Prostate gland (tissue), 2 donors: ENCODE measurements around the gene FERMT1.

Source experiments
- POLR2A ChIP-seq: fragments of 450-650 bp; IDR thresholded peaks from one replicate; pipeline ENCODE4 v1.6.1; 2016; ENCODE audit warnings: antibody characterized with exemption, mild to moderate bottlenecking
- POLR2AphosphoS5 ChIP-seq: sonication (generic); formaldehyde crosslinking; IDR thresholded peaks from one replicate; pipeline ENCODE4 v1.6.1; 2017; ENCODE audit warnings: antibody characterized with exemption
- TF ChIP-seq, protein P1 (sequence below), 4 experiments: fragments of 200-600 bp in 2 of 4; fragments of 450-650 bp in 2 of 4; sonication (generic) in 2 of 4; IDR thresholded peaks; 1 replicate in 3 of 4; 2 replicates in 1 of 4; pipeline ENCODE4 v1.5.1; 2016 to 2019; ENCODE audit warnings: antibody characterized with exemption in 4 of 4, mild to moderate bottlenecking in 2 of 4, moderate library complexity in 2 of 4

DNA sequence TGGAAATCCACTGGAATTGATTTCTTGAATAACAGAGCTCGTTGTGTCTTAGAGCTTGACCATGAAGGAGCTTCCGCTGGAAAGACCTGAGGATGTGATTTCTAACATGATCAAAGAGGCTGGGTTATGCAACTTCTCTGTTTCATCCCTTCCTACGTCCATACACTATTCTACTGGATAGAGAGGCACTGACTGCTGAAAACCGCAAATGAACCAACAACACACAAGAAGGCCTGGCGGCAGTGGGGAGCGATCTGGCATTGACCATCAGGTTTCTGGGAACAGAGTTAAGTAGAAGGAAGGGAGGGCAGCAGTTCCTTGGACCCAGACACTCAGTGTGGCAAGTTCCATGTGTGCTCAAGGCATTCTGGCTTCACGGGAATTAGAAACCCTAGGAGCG is 82.3 kb downstream of the FERMT1 start:
- TF ChIP-seq, protein P1, sequence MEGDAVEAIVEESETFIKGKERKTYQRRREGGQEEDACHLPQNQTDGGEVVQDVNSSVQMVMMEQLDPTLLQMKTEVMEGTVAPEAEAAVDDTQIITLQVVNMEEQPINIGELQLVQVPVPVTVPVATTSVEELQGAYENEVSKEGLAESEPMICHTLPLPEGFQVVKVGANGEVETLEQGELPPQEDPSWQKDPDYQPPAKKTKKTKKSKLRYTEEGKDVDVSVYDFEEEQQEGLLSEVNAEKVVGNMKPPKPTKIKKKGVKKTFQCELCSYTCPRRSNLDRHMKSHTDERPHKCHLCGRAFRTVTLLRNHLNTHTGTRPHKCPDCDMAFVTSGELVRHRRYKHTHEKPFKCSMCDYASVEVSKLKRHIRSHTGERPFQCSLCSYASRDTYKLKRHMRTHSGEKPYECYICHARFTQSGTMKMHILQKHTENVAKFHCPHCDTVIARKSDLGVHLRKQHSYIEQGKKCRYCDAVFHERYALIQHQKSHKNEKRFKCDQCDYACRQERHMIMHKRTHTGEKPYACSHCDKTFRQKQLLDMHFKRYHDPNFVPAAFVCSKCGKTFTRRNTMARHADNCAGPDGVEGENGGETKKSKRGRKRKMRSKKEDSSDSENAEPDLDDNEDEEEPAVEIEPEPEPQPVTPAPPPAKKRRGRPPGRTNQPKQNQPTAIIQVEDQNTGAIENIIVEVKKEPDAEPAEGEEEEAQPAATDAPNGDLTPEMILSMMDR (IDR thresholded peaks at IDR 0.05) = no peak
- no peak for TF ChIP-seq POLR2A
- TF ChIP-seq POLR2AphosphoS5 = no peak
